ENCODE measurements around the gene AP4B1. TPM values are rescaled to one million over a fixed set of nuclear protein-coding genes. Genes with fewer than 3 reads are reported as not detected.
"Not testable (repeated sequence)": the region's sequence is repeated elsewhere in the genome, so short reads cannot be mapped to it uniquely, and the experiment has no call there.

AP4B1 gene
- total RNA-seq, 2 experiments from 2014 or later = 44.1 to 48.0 TPM

- peak in 2 of 14 experiments; percentile 58 to 63 for DNase-seq
- TF ChIP-seq, protein P1, sequence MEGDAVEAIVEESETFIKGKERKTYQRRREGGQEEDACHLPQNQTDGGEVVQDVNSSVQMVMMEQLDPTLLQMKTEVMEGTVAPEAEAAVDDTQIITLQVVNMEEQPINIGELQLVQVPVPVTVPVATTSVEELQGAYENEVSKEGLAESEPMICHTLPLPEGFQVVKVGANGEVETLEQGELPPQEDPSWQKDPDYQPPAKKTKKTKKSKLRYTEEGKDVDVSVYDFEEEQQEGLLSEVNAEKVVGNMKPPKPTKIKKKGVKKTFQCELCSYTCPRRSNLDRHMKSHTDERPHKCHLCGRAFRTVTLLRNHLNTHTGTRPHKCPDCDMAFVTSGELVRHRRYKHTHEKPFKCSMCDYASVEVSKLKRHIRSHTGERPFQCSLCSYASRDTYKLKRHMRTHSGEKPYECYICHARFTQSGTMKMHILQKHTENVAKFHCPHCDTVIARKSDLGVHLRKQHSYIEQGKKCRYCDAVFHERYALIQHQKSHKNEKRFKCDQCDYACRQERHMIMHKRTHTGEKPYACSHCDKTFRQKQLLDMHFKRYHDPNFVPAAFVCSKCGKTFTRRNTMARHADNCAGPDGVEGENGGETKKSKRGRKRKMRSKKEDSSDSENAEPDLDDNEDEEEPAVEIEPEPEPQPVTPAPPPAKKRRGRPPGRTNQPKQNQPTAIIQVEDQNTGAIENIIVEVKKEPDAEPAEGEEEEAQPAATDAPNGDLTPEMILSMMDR (IDR thresholded peaks at IDR 0.05) = peak; percentile 43
- Mint-ChIP-seq H3K9me3 (no peaks in the 10 kb centered on the region), H3K36me3 (ENCODE audit: low read depth) (peaks cover 57% of the 10 kb centered on the region), H3K27ac (peak overlapping the region; percentile 89), H3K27me3 (no peaks in the 10 kb centered on the region), H3K4me3 (peak overlapping the region; percentile 51), H3K4me1 (ENCODE audit: low read depth) (peaks cover 92% of the 10 kb centered on the region)
- H3K36me3 ChIP-seq (ENCODE audit: insufficient read depth, low read length) = peaks cover 12% of the 10 kb centered on the region
- H3K4me3 ChIP-seq (ENCODE audit: low read length) = no peak overlapping the region
- ATAC-seq (ENCODE audit: poor library complexity) = no peak
- CTCF ChIA-PET = interaction anchor here (0.6 to 5.7 kb wide), 5 partner anchors 9 to 677 kb away, joined by 3 to 56 read pairs (median 4); partner anchors contain the start of gene HIPK1
- intact Hi-C loops (cut with DNase I, micrococcal nuclease) = loop anchor here (1.0 to 5.0 kb wide), 3 partner anchors 16 to 112 kb away; no protein-coding TSS in a partner anchor
- no peaks in the 10 kb centered on the region for H3K27me3 ChIP-seq (ENCODE audit: control insufficient read depth in 1 of 2, insufficient read depth in 2 of 2, low read length in 2 of 2)
- H3K27ac ChIP-seq (ENCODE audit: low read depth in 1 of 2, low read length in 2 of 2) = peak overlapping the region; percentile 60 to 66
- H3K4me1 ChIP-seq (ENCODE audit: insufficient read depth, low read length) = peaks cover 50% of the 10 kb centered on the region
- H3K9me3 ChIP-seq (ENCODE audit: control insufficient read depth in 1 of 2, insufficient read depth in 1 of 2, low read length in 2 of 2) = no peaks in the 10 kb centered on the region
- POLR2A ChIA-PET = interaction anchor here (0.7 to 10.2 kb wide), 4 partner anchors 9 to 299 kb away, joined by 4 to 245 read pairs (median 22); partner anchors contain the start of genes AP4B1, DCLRE1B and HIPK1
Measured at GRCh38 chr1:113949007-113949406, 44.4 kb upstream of the AP4B1 start.

DNA sequence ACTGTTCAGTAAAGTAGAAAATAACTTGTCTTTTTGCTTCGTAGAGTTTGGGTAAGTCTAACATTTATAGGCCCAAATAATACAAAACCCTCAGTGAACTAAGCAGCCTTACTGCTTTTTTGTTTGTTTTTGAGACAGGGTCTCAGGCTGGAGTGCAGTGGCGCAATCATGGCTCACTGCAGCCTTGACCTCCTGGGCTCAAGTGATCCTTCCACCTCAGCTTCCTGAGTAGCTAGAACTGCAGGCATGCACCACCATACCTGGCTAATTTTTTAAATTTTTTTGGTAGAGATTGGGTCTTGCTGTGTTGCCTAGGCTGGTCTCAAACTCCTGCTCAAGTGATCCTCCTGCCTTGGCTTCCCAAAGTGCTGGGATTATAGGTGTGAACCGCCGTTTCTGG lies 43.6 kb upstream of the AP4B1 start:
- Histone ChIP-seq H3K36me3 (ENCODE audit: insufficient read depth, low read length) (peaks cover 10% of the 10 kb centered on the region), H3K4me1 (ENCODE audit: insufficient read depth, low read length) (peaks cover 49% of the 10 kb centered on the region), H3K27ac (ENCODE audit: low read depth in 1 of 2, low read length in 2 of 2) (peak overlapping the region; percentile 66 to 77)
- POLR2A ChIA-PET = interaction anchor here (0.5 to 10.2 kb wide), 6 partner anchors 8 to 136 kb away, joined by 3 to 245 read pairs (median 14); partner anchors contain the start of genes AP4B1, DCLRE1B, HIPK1 and RSBN1
- H3K27me3 ChIP-seq (ENCODE audit: control insufficient read depth in 1 of 2, insufficient read depth in 2 of 2, low read length in 2 of 2); H3K9me3 Mint-ChIP-seq; H3K9me3 ChIP-seq (ENCODE audit: control insufficient read depth in 1 of 2, insufficient read depth in 1 of 2, low read length in 2 of 2); DNase-seq; ATAC-seq (ENCODE audit: poor library complexity); H3K4me3 ChIP-seq (ENCODE audit: low read length); H3K27me3 Mint-ChIP-seq: not testable (repeated sequence)
- Mint-ChIP-seq H3K27ac (peak overlapping the region; percentile 89), H3K36me3 (ENCODE audit: low read depth) (peaks cover 53% of the 10 kb centered on the region), H3K4me3 (peak overlapping the region; percentile 54), H3K4me1 (ENCODE audit: low read depth) (peaks cover 88% of the 10 kb centered on the region)
- intact Hi-C loops (cut with DNase I, micrococcal nuclease) = loop anchor here (1.0 to 5.0 kb wide), 3 partner anchors 10 to 111 kb away; no protein-coding TSS in a partner anchor
- CTCF ChIA-PET = interaction anchor here (0.6 to 5.7 kb wide), 6 partner anchors 10 to 875 kb away, joined by 3 to 56 read pairs (median 4); partner anchors contain the start of genes HIPK1 and LRIG2

DNA sequence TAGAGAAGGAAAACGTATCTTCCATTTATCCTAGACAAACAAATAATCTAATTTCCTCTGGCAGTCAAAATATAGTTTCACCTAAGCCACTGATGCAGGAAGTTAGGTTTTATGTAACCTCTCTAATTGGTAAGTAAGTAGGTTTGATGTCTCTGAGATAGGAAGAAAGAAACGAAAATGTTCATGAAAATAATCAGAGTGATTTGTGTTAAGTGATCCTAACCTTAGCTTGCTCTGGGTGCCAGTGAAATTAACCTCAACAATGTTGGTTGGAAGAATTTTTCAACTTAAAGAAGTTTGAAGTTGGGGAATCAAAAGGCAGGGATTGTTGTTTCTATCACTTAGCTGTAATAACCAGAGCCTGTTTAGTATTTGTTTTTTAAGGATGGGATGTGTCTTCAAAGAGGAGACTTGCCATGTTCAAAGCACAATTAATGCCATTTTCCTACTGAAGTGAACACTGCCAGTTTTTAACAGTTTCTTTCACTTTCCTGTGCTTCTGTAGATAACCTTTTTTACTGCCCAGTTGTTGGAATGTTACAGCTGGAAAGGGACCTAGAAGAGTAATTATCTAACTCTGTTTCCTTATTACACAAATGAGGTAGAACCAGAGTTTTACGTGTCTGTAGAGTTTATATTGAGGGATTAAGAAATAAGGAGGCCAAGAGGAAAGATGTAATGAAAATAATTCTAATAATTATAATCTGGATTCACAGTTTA lies 42.9 kb upstream of the AP4B1 start:
- DNase-seq (peak in 2 of 14 experiments; percentile 38 to 62), ATAC-seq (ENCODE audit: poor library complexity) (peak; percentile 66)
- Histone ChIP-seq H3K27ac (ENCODE audit: low read depth in 1 of 2, low read length in 2 of 2) (peak overlapping the region; percentile 66 to 77), H3K36me3 (ENCODE audit: insufficient read depth, low read length) (peaks cover 8% of the 10 kb centered on the region), H3K27me3 (ENCODE audit: control insufficient read depth in 1 of 2, insufficient read depth in 2 of 2, low read length in 2 of 2) (no peaks in the 10 kb centered on the region), H3K9me3 (ENCODE audit: control insufficient read depth in 1 of 2, insufficient read depth in 1 of 2, low read length in 2 of 2) (no peaks in the 10 kb centered on the region), H3K4me1 (ENCODE audit: insufficient read depth, low read length) (peaks cover 49% of the 10 kb centered on the region), H3K4me3 (ENCODE audit: low read length) (peak overlapping the region; percentile 24)
- peaks cover 50% of the 10 kb centered on the region for H3K36me3 Mint-ChIP-seq (ENCODE audit: low read depth)
- H3K27ac Mint-ChIP-seq = peak overlapping the region; percentile 89
- ChIA-PET CTCF (interaction anchor here (0.5 to 5.7 kb wide), 8 partner anchors 9 to 875 kb away, joined by 3 to 56 read pairs (median 3); partner anchors contain the start of genes HIPK1 and LRIG2), POLR2A (interaction anchor here (0.7 to 10.2 kb wide), 8 partner anchors 8 to 1329 kb away, joined by 3 to 245 read pairs (median 12); partner anchors contain the start of genes AP4B1, DCLRE1B, HIPK1 and RSBN1)
- peaks cover 85% of the 10 kb centered on the region for H3K4me1 Mint-ChIP-seq (ENCODE audit: low read depth)
- peak overlapping the region; percentile 89 for H3K4me3 Mint-ChIP-seq
- H3K9me3 Mint-ChIP-seq = no peaks in the 10 kb centered on the region
- intact Hi-C loops (cut with DNase I, micrococcal nuclease) = loop anchor here (1.0 to 5.0 kb wide), 5 partner anchors 8 to 110 kb away; no protein-coding TSS in a partner anchor
- no peaks in the 10 kb centered on the region for H3K27me3 Mint-ChIP-seq
- TF ChIP-seq, protein P1 (IDR thresholded peaks at IDR 0.05) = no peak
